Kidney epithelial cell (primary cell): Measurements from ENCODE around the gene DCDC2. TPM values are rescaled to one million over a fixed set of nuclear protein-coding genes. Genes with fewer than 3 reads are reported as not detected.
A peak's percentile ranks its signal among the peaks of the same experiment; 100 is the strongest.

Source experiments
- DNase-seq: peaks from one replicate; pipeline ENCODE4 v3.0.0-alpha.2; 2010; ENCODE audit warnings: low read depth
- H3K27me3 ChIP-seq: 2 replicates; pipeline ENCODE4 v1.6.0; 2011; ENCODE audit warnings: low read length; ENCODE audit not compliant: control insufficient read depth, insufficient read depth
- H3K36me3 ChIP-seq: 2 replicates; pipeline ENCODE4 v1.5.1; 2011; ENCODE audit warnings: low read length; ENCODE audit not compliant: control insufficient read depth, insufficient read depth
- H3K4me3 ChIP-seq: 2 replicates; pipeline ENCODE4 v1.5.1; 2011; ENCODE audit warnings: low read depth, mild to moderate bottlenecking, control low read depth, low read length
- total RNA-seq: library from RNA; depleted of rRNA; stranded (reverse); fragments of >200 nt; gene quantifications from 2 replicates; pipeline ENCODE4 v1.2.3, GENCODE V29; 2015
- TF ChIP-seq, protein P1 (sequence below): IDR thresholded peaks from 2 replicates; pipeline ENCODE4 v1.5.1; 2011; ENCODE audit warnings: mild to moderate bottlenecking, moderate library complexity, low read length, control low read depth, inconsistent platforms; ENCODE audit not compliant: insufficient read depth, poor library complexity, severe bottlenecking

Gene DCDC2
- total RNA-seq, 1 donor from 2014 or later = 43.9 TPM

DNA sequence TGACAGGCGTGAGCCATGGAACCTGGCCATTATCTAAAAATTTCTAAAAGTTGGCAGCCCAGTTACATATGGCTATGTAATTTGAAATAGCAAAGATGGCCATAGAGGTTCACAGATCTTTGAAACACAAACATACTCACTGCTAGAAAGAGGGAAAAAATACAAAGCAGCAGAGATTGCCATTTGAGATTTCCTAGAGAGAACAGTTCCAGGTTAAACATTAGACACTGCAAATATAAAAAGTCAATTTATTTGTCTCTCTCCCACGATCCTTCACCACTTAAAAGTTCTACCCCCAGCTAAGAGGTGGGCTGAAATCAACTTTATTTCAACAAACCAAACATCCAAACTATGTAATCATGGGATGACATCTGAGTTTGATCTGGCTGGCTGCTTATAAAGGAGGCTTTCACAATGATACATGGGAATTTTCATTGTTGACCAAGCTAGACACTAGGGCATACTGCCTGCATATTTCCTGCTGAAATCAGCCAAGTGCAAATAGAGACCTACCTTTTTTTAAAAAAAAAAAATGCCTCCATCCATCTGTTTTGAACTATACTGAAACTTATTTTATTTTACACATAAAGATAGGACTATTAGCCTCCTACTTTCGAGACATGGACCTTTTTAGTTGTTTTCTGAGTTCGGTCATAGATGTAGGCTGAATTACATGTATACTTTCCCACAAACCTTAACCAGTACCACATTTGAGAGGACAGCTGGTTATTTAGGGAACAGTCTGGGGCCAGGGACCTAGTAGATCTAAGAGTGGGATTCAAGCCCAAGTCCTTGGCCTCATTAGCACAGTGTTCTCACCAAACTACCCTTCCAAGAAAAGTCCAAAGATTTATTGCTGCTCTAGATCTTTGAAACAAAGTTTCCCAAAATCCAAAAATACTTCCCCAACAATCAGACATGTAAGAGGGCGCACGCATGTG lies 16.6 kb downstream of the DCDC2 start:
- peak; percentile 89 for DNase-seq
- Histone ChIP-seq H3K4me3 (no peak overlapping the region), H3K36me3 (peaks cover 4% of the 10 kb centered on the region), H3K27me3 (no peaks in the 10 kb centered on the region)
- TF ChIP-seq, protein P1, sequence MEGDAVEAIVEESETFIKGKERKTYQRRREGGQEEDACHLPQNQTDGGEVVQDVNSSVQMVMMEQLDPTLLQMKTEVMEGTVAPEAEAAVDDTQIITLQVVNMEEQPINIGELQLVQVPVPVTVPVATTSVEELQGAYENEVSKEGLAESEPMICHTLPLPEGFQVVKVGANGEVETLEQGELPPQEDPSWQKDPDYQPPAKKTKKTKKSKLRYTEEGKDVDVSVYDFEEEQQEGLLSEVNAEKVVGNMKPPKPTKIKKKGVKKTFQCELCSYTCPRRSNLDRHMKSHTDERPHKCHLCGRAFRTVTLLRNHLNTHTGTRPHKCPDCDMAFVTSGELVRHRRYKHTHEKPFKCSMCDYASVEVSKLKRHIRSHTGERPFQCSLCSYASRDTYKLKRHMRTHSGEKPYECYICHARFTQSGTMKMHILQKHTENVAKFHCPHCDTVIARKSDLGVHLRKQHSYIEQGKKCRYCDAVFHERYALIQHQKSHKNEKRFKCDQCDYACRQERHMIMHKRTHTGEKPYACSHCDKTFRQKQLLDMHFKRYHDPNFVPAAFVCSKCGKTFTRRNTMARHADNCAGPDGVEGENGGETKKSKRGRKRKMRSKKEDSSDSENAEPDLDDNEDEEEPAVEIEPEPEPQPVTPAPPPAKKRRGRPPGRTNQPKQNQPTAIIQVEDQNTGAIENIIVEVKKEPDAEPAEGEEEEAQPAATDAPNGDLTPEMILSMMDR = no peak

- TF ChIP-seq, protein P1 = no peak
- no peaks in the 10 kb centered on the region for H3K27me3 ChIP-seq
- no peak for DNase-seq
These were observed 17.9 kb downstream of the DCDC2 start for GRCh38 chr6:24339932-24340331.

GRCh38 chr6:24334285-24334684 lies 23.6 kb downstream of the DCDC2 start:
- no peaks in the 10 kb centered on the region for H3K27me3 ChIP-seq
- H3K4me3 ChIP-seq = no peak overlapping the region
- TF ChIP-seq, protein P1 = no peak
- H3K36me3 ChIP-seq = peaks cover 3% of the 10 kb centered on the region
- DNase-seq = no peak

More at GRCh38 chr6:24339932-24340331, 17.9 kb downstream of the DCDC2 start:
- Histone ChIP-seq H3K4me3 (no peak overlapping the region), H3K36me3 (peaks cover 3% of the 10 kb centered on the region)

DNA sequence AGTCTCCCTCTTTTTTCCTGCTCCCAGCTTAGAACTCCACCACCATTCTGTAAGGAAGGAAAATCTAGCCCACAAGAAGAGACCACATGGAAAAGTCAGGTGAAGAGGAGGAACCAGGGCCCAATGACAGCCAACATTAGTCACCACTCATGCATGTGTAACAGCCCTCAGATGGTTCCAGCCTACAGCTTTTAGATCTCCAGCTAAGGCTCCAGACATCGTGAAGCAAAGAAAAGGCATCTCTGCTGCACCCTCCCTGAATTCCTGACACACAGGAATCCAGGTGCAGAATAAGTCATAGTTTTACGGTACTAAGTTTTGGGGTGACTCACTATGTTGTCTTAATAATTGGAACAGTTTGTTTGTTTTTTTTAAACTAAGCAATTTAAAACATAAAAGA lies 25.5 kb downstream of the DCDC2 start:
- TF ChIP-seq, protein P1 = no peak
- no peaks in the 10 kb centered on the region for H3K36me3 ChIP-seq
- peak; percentile 99 for DNase-seq
- H3K4me3 ChIP-seq = no peak overlapping the region
- H3K27me3 ChIP-seq = no peaks in the 10 kb centered on the region

DNA sequence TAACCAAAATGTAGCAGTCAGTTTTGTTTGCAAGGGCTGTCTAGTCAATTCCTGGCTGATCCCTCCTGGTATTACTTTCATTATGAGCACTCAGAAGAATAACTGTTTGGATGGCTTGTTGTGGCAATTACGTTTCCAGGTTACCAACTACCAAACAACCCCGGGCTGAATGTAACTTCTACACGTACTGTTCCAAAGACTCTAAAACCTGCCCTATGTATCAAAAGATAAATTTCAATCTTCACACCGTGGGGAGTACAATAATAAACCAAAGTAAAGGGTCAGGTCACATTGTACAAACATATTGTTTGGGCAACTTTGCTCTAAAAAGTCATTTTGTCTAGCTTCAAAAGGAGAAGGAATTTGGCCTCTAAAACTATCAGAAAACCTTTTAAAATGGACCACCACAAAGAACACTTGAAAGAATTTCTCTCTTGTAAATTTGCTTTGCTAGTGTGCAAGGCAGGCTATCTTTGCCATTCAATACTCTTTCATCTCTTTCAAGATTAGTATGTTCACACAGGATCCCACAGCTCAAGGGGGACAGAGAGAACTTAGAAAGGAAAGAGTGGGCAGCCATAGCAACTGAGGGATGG lies 27.6 kb downstream of the DCDC2 start:
- Histone ChIP-seq H3K4me3 (no peak overlapping the region), H3K27me3 (no peaks in the 10 kb centered on the region), H3K36me3 (no peaks in the 10 kb centered on the region)
- TF ChIP-seq, protein P1 = no peak
- no peak for DNase-seq
